ENCODE data around the gene MT1E. TPM values are rescaled to one million over a fixed set of nuclear protein-coding genes. Genes with fewer than 3 reads are reported as not detected.

The MT1E gene
- total RNA-seq, 2 donors from 2014 or later, result 64.7 to 240 TPM

Other genes starting within 250 kb of the MT1E start
- 100 to 1,000 TPM in 1 of 2 donors, 10 to 100 TPM in 1; 87.2 to 111 TPM for gene AMFR, start 200.2 kb upstream of the MT1E start, total RNA-seq
- gene NUDT21, start 174.4 kb upstream of the MT1E start, total RNA-seq, result 10 to 100 TPM; 68.5 to 77.9 TPM
- 10 to 100 TPM; 15.9 to 16.5 TPM for gene OGFOD1, start 174.2 kb upstream of the MT1E start, total RNA-seq
- gene BBS2, start 105.8 kb upstream of the MT1E start, total RNA-seq, result 10 to 100 TPM; 34.2 to 36.2 TPM
- gene MT4, start 60.7 kb upstream of the MT1E start, total RNA-seq, result not detected
- 1 to 10 TPM; 1.5 to 1.8 TPM for gene MT3, start 36.3 kb upstream of the MT1E start, total RNA-seq
- gene MT2A, start 17.2 kb upstream of the MT1E start, total RNA-seq, result 100 to 1,000 TPM in 1 of 2 donors, 10 to 100 TPM in 1; 78.4 to 287 TPM
- gene MT1M, start 6.9 kb downstream of the MT1E start, total RNA-seq, result 10 to 100 TPM in 1 of 2 donors, 1 to 10 TPM in 1; 5.1 to 60.6 TPM
- 1 to 10 TPM; 4.7 to 5.1 TPM for gene MT1A, start 12.9 kb downstream of the MT1E start, total RNA-seq
- not detected for gene MT1B, start 26.1 kb downstream of the MT1E start, total RNA-seq
- 10 to 100 TPM in 1 of 2 donors, 1 to 10 TPM in 1; 9.0 to 71.2 TPM for gene MT1F, start 32.2 kb downstream of the MT1E start, total RNA-seq
- gene MT1G, start 42.3 kb downstream of the MT1E start, total RNA-seq, result 100 to 1,000 TPM in 1 of 2 donors, 10 to 100 TPM in 1; 22.4 to 484 TPM
- gene MT1H, start 44.0 kb downstream of the MT1E start, total RNA-seq, result 10 to 100 TPM in 1 of 2 donors, 1 to 10 TPM in 1; 3.3 to 80.9 TPM
- 10 to 100 TPM; 29.5 to 63.4 TPM for gene MT1X, start 56.7 kb downstream of the MT1E start, total RNA-seq
- 10 to 100 TPM; 34.1 to 52.7 TPM for gene NUP93, start 104.3 kb downstream of the MT1E start, total RNA-seq
- gene SLC12A3, start 239.4 kb downstream of the MT1E start, total RNA-seq, result under 1 TPM in 1 of 2 donors, not detected in 1; 0.11 TPM